Measurements from ENCODE around the gene ZNF532.

DNA sequence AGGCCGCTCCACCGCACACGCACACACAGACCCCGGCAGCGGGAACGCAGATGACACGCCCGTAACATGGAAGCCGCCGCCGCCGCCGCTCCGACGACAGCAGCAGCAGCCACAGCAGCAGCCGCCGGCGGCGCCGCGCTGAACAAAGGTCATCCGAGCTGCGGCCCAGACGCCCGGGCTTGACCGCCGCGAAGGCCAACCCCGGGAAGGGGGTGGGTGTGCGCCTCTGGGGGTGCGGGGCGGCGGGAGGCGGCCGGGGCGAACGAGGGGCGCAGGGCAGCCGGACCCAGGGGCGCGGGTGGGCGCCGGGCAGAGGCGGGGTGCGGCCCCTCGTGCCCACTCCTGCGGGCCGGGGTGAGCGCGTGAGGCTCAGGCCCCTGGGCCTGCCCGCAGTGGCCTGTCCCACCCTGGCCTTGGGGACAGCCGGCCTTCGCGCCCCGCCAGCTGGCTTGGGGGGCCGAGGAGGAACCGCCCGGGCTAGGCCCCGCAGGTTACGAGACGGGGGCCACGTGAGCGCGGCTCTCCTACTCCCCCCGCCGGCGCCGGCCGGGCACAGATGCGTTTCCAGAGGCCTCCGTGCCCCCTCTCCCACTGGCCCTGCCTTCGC, 1.0 kb upstream of the ZNF532 start:
- no peak for TF ChIP-seq CTCF (conservative IDR thresholded peaks at IDR 0.05)
- TF ChIP-seq EZH2 (IDR thresholded peaks at IDR 0.05; ENCODE audit: low read depth) = no peak
